ENCODE results near the gene SLC16A12.
"Not testable (repeated sequence)": the region's sequence is repeated elsewhere in the genome, so short reads cannot be mapped to it uniquely, and the experiment has no call there.

The SLC16A12 gene

GRCh38 chr10:89414879-89415821, 120.2 kb downstream of the SLC16A12 start:
- DNase-seq: peak; percentile 82

- peak; percentile 89 for DNase-seq
Observed at GRCh38 chr10:89414146-89414878, 121.1 kb downstream of the SLC16A12 start, which contains the start of gene IFIT5. Gene IFIT5 (plus strand): TSS chr10:89414568. CDS start chr10:89414799, 231 bp downstream.

GRCh38 chr10:89413398-89413912, 121.9 kb downstream of the SLC16A12 start:
- no peak for DNase-seq

- DNase-seq: peak; percentile 11
Observed at GRCh38 chr10:89412276-89412675, 123.1 kb downstream of the SLC16A12 start.

GRCh38 chr10:89411135-89411534, 124.3 kb downstream of the SLC16A12 start:
- not testable (repeated sequence) for DNase-seq

GRCh38 chr10:89410551-89410950, 124.8 kb downstream of the SLC16A12 start:
- not testable (repeated sequence) for DNase-seq

GRCh38 chr10:89409282-89409681, 126.1 kb downstream of the SLC16A12 start:
- DNase-seq: not testable (repeated sequence)

- DNase-seq: not testable (repeated sequence)
Observed at GRCh38 chr10:89407792-89408191, 127.6 kb downstream of the SLC16A12 start.

- DNase-seq: not testable (repeated sequence)
Observed at GRCh38 chr10:89406178-89406577, 129.2 kb downstream of the SLC16A12 start.

- no peak for DNase-seq
Observed at GRCh38 chr10:89404104-89405047, 131.0 kb downstream of the SLC16A12 start.

- no peak for DNase-seq
Observed at GRCh38 chr10:89403043-89403442, 132.4 kb downstream of the SLC16A12 start.

GRCh38 chr10:89399956-89400355, 135.4 kb downstream of the SLC16A12 start:
- no peak for DNase-seq

GRCh38 chr10:89398003-89398749, 137.2 kb downstream of the SLC16A12 start:
- peak; percentile 9 for DNase-seq

GRCh38 chr10:89395141-89395540, 140.3 kb downstream of the SLC16A12 start:
- DNase-seq: no peak

- peak; percentile 78 for DNase-seq
Observed at GRCh38 chr10:89393898-89394297, 141.5 kb downstream of the SLC16A12 start.

GRCh38 chr10:89392974-89393373, 142.4 kb downstream of the SLC16A12 start:
- peak; percentile 18 for DNase-seq

- peak; percentile 75 for DNase-seq
Observed at GRCh38 chr10:89391907-89392756, 143.3 kb downstream of the SLC16A12 start, which contains the start of gene IFIT1. Gene IFIT1 (plus strand): TSS chr10:89392623. CDS start chr10:89392713, 90 bp downstream.

- DNase-seq: not testable (repeated sequence)
Observed at GRCh38 chr10:89391226-89391576, 144.2 kb downstream of the SLC16A12 start.

- peak; percentile 11 for DNase-seq
Observed at GRCh38 chr10:89390476-89391225, 144.7 kb downstream of the SLC16A12 start.

- peak; percentile 72 for DNase-seq
Observed at GRCh38 chr10:89389254-89389653, 146.1 kb downstream of the SLC16A12 start.

Data from DMS53 (cell line).